Measurements from ENCODE around the gene ADGRA1.

Gene ADGRA1

DNA sequence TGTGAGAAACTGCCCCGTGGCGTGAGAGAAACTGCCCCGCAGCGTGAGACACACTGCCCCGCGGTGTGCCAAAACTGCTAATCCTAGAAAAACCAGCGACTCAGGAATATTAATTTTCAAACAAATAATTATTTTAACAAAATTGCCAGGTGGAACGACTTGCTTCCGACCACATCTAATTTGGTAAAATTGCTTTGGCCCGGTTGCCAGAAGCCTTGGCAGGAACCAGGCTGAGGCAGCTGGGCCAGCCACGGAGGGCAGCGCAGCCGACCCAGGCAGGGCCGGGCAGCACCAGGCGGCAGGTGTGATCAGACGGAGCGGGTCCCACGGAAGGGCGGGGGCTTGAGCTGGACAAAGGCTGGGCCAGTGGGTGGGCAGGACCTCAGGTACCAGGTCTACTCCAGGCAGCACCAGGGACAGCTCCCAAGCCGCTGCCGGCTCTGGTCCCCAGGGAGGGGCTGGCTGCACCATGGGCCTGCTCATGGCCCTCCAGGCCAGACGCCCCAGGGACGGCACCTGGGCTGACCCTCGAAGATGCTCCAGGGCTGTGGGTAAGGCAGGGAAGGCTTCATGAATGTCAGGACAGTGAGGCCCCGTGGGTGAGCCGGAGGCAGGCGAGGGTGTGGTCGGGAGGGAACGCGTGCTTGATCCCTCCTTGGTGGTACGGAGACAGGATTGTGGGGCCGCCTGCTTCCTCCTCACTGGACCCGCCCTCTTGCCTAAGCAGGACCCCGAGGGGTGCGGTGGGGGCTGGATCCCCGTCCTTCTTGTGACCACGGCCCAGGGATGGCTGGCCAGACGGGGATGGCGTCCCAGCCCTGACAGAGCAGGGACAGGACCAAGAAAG is 7.7 kb upstream of the ADGRA1 start:
- no peak for DNase-seq

DNA sequence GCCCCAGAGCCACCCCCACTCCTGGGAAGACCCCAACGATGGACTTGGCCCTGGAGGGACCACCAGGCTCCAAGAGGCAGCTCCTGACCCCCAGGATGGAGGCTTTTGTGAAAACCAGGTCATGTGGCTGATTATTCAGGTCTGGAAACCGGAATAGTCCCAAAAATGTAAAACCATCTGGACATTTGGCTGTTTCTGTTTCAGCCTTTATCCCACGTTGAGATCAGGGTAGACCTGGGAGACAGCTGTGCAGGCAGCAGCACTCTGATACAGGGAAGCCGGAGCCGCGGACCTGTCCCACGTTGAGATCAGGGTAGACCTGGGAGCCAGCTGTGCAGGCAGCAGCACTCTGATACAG is 7.1 kb upstream of the ADGRA1 start:
- no peak for DNase-seq

DNA sequence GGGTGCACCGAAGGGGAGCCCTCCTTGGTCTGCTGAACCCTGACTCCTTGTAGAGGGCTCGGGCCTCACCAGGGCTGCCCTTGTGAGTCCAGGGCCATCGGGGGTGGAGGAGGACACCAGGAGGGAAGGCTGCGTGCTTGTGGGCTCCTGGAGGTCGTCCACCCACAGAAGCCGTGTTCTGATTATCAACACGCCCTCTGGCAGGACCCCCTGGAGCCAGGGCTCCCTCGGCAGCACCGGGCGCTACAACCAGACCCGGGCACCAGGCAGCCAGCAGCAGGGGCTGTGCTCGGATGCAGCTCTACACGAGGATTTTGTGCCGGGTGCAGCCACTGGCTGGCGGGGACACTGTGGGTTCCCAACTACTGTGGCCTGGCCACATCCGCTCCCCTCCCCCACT is 6.1 kb upstream of the ADGRA1 start:
- no peak for DNase-seq

DNA sequence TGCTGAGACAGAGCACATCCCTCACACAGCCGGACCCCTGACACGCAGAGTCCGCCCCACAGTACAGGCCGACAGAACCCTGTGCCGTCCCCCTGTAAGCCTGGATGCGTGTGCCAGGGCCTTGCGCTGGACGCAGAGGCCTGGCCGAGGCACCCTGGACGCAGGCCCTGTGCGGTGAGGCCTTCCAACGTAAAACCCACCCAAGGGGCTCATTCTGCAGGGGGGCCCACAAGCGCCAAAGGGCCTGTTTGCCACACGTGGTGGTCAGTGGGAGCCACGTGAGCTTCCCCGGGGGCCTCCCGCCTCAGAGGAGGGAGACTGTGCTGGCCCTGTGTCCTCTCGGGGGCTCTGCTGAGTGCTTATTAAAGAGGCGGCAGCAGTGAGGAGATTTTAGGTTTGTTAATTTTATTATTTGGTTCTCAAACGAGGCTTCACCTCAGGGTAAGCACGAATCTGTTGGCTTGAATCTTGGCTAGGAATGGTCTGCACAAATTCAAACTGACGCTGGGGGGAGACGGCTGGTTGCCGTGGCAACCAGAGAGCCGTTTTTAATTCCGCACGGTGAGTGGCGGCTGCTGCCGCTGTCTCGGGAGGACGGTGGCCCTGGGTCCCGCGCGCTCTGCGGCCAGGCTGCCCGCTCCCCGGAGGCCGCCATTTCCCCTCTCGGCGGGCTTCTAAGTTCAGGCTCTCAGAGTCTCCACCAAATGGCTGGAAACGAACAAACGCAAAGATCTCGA is 4.9 kb upstream of the ADGRA1 start:
- no peak for DNase-seq

DNA sequence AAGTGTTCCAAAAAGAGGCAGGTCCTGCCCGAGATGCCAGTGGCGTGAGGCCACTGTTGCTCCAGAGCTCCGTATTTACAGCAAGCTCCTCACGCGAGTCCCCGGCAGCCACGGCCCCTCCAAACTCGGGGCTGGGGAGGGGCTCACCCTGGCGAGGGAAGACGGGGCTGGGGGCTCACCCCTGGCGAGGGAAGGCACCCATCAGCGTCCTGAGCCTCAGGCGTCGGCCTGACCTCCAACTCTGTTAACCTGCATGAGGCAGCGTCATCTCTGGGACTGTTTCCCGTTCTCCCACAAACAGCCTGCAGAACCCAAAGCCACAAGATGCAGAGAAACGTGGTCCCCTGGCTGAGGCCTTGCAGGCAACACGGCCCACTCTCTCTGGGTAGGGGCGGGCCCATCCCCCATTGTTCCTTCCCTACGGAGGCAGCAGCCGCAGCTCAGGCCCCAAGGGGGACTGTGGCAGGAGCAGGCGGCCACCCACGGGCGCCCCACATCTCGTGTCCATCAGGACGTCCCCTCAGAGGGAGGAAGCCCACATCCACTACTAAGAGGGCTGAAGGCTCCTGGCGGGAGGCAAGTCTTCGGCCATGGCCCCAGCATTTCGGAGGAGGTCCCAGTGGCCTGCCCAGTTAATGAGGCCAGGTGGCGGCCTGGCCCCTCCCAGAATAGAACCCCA is 4.2 kb upstream of the ADGRA1 start:
- no peak for DNase-seq

DNA sequence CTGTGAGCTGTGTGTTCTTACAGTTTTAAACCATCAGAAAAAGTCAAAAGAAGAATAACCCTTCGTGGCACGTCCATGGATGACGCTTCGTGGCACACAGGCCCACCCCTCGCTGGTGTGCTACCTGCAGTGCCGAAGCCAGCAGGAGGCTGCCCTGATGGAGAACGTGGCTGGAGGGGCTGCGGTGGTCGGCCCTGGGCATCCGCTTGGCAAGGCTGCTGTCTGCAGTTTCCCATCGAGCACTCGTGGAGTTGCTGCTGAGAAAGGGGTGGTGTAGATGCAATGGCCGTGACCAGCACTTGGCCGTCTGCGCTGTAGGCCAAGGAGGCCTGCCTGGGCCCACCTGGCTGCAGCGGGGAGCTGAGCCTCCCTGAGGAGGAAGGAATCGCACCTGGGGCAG is 3.2 kb upstream of the ADGRA1 start:
- DNase-seq: no peak

DNA sequence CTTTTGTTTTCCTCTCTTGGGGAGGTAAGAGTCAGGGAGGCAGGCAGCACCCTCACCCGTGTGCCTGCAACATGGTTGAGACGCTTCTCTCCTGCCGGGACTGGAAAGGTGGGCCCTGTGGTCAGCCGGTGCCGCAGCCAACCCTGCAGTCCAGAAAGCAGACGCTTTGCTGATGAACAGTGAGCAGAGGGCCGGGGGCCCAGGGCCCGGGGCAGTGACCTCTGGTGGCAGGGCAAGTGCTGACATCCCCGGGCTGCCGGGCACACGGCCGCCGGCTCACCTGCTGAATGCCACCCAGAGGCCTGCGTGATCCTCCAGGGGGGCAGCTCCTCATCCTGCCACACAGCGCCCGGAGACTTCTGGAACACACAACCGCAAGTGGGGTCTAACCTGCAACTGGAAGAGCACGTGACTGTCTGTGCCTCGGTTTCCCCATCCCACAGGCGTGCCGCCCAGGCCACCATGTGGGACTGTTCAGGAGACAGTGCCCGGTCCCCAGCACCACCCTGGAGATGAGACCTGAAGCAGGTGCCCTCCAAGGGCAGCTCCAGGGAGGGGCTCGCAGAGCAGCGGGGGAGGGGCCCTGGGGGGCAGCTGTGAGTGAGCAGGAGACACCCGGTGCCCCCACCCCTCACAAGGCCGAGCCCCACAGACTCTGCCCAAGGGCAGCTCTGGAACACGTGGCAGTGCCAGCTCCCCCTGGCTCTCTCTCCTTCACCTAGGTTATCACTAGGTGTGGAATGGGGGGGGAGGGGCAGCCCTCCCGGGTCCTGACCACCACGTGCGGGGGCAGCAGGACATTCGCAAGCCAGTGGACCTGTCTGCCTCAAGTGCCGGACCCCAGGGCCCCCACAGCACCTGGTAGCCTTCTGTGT is 2.2 kb upstream of the ADGRA1 start:
- no peak for DNase-seq

DNA sequence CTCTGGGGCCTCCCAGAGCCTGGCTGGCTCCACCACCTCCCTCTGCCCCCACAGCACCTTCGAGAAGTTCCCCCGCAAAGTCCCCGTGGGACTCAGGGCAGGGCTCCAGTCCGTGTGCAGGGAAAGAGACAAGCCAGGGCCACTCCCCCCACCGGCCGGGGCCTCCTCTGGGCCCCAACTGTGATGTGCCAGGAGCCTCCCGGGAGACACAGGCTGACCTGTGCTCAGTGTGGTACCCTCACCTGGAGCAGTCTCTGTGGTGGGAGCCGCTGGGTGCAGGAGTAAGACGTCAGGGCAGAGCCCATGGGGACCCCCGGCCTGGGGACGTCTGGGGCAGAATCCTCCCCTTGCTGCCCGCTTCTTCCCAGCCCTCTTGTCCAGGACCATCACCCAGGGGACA is 1.5 kb upstream of the ADGRA1 start:
- DNase-seq: no peak

DNA sequence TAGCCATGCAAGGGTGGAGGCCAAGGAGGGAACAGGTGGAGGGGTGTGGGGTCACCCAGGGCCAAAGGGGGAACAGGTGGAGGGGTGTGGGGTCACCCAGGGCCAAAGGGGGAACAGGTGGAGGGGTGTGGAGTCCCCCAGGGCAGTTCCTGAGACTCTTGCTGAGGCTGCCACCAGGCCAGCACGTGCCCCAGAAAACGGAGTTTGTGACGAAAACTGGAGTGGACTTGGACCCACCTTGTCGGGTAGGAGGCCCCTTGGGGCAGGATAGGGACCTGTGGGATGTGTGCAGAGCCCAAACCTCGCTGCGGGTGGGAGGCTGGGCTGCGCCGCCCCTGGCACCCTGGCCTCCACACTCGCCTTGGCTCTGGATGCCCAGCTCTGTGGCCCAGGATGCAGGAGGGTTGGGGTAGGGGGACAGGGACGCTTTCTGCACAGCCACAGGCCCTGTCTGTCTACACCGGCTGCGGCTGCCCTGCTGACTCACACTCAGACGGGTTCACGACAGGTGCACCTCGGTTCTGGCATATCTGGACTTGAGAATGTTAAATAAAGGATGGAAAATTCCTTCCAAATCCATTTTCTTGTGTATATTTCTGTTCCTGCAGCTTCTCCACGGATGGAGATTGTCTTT is 562 bp upstream of the ADGRA1 start:
- no peak for DNase-seq

DNA sequence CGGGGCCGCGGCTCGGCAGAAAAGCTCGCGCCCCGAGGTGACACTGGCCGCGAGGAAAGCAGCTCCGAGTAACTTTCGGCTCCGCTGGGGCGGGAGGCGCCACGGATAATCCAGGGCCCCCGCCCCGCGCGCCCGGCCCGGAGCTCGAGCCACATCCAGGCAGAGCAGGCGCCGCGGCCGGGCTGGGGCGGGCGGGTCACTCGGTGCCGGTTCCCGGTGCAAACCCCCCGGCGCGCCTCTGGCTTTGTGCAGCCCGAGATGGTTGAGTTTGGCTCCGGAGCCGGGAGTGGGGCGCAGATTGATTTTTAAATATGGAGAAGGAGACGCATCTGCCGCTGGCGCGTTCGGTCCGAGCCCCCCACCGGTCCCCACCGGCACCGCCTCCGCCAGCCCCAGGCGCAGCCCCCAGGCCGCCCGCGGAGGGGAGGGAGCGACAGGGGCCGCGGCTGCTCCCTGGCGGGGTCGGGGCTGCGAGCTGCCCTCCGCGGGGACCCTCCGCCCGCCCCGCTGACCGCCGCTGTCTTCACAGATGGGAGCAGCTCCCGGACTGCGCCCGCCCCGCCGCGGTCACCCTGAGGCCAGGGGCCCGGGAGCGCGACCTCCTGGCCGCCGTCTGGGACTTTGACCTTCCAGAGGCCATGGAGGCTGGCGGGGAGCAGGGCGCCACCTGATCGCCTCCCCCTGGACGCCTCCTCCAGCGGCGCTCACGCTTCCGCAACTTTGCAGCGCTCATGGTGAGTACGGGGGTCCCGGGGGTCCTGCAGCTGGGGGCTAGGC is 643 bp downstream of the ADGRA1 start:
- DNase-seq: no peak

DNA sequence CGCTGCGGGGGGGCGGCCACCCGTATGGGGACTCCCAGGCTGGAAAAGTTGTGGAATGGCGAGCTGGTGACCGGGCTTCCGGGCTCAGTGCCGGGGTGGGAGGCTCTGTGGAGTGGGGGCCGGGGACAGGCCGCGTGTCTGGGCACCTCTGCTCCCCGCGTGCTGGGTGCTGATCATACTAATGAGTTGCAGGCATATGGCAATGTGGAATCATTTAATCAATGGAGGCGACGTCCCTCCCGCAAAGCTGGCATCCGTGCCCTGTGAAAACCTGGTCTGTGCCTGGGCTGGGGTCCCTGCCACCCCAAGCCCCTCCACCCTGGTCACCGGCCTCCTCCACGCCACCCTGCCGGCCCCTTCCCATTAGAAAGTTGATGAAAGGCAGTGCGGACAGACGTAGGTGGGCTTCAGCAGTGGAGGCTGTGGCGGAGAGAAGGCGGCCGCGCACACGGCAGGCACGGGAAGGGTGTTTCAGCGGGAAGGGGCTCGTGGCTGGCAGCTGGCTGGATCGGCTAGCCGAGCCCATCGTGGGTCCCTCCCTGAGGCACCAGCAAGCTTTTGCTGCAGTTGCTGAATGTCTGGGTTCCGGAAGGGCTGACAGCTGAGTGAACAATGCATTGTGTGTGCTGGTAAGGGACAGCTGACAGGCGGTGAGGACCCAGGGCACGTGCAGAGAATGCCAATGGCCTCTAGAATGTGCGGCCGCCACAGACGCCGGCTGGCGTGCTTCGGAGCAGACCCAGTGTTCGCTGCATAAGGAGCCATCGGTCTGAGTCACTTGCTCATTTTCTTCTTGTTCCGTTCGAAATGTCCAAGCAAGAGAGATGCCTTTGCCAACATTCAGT is 1.5 kb downstream of the ADGRA1 start:
- DNase-seq: no peak

DNA sequence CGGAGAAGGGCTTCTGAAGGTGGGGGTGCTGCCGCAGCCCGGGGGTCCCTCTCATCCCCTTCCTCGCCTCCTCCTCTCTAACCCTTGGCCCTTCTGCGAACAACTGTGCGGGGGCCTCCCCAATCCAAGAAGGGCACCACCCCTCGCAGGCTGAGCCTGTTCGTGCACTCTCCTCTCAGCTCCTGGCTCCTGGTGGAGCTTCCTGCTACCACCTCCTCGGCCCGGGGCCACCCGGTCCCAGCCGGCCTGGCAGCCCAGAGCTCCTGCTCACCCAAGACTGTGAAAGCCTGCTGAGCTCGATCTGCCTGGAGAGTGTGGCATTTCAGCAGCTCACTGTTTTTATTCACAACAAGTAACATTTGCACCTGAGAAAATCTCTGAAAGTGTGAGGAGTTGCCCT is 2.4 kb downstream of the ADGRA1 start:
- no peak for DNase-seq

DNA sequence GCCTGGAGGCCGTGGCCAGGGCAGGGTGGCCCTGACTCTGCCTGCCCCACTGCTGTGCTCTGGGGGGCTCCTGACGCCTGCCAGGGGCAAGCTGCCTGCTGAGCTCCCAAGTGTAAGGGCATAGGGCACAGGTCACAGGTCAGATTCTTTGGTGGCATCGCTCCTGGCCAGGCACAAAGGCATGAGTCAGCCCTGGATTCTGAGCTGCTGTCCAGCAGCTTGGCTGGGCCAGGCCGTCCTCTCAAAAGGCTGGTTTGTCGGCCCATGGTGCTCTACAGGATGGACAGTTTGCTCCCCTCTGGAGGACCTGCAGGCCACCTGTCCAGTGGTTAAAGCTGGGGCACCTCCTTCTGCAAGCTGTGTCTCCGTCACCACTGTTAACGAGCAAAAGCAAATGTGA is 2.9 kb downstream of the ADGRA1 start:
- DNase-seq: no peak

DNA sequence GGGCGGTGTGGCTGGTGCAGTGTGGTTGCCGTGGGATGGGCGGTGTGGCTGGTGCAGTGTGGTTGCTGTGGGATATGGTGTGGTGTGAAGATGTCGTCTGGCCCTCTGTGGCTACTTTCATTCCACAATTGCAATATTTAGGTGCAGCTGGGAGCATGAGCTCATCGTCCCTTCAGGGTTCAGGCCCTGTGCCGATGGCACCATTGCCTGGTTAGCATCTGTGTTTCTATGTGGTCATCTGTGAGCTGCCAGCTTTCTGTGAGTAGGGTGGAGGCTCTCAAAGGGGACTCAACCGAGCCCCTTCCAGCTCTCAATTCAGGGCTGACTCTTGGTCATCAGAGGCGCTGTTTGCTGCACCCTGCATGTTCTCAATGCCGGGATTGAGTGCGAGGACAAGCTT is 3.6 kb downstream of the ADGRA1 start:
- no peak for DNase-seq

DNA sequence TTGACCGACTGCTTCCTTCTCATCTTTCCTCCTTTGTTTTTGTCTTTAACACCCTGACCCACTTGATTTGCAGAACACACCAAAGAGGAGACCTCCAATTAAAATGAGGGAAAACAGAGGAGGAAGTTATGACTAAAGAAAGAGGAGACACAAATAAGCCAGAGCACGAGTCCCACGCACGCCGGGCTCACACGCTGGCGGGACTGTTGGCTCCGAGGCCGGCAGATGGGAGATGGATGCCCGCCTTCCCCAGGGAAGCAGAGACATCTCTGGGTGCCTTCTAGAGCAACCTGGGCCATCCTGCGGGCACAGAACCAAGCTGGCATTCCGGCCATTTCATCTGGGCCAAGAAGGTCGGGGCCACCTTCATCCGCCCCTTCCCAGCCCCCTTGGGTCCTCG is 5.6 kb downstream of the ADGRA1 start:
- no peak for DNase-seq

DNA sequence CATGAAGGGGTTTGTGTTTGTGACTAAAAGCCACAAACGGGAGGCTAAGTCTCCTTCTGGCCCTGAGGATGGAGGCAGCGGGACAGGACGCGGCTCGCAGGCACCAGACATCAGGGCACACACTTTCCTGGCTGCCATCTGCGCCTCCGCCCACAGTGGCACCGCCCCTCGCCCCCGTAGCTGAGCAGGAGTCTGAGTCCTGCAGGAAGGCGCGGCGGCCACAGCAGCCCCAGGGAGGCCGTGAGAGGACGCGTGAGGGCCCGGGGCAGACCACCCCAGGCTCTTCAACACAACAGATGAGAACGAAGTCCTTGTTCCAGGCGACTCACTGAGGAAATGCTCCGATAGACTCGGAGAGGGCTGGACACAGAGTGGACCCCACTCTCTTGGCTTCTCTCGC is 6.6 kb downstream of the ADGRA1 start:
- no peak for DNase-seq

DNA sequence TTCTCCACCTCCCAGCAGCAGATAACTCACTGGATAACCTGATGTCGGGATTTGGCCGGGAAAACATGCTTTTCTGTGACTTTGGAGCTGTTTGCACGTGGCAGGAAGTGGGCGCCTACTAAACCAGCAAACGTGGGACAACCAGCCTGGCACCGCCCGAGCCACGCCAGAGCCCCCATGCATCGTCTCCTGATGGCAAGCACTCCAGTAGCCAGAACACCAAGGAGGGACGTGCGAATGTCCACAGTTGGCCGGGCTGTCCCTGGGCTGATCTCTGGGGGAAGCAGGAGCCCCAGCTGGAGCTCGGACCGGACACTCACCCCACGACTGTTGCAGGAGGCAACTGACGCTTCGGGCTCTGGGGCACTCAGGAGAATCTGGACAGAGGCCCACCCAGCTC is 7.1 kb downstream of the ADGRA1 start:
- DNase-seq: no peak

DNA sequence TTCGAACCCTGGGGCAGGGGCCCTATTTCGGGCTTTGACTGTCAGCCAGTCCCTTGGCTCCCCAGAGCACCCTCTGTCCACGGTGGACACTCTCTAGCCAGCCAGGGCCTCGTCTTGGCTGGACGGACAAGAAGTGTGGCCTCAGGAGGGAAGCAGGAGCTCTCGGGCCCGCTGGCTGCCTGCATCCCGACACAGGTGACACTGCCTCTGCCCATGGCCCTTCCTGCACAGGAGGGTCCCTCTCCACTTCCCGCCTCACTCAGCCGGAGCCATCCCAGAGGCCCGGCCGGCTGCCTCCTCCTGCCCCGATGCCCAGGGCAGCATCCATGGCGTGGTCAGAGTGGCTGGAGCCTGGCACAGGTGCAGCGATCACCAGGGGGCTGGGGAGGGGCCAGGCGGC is 7.9 kb downstream of the ADGRA1 start:
- DNase-seq: no peak

DNA sequence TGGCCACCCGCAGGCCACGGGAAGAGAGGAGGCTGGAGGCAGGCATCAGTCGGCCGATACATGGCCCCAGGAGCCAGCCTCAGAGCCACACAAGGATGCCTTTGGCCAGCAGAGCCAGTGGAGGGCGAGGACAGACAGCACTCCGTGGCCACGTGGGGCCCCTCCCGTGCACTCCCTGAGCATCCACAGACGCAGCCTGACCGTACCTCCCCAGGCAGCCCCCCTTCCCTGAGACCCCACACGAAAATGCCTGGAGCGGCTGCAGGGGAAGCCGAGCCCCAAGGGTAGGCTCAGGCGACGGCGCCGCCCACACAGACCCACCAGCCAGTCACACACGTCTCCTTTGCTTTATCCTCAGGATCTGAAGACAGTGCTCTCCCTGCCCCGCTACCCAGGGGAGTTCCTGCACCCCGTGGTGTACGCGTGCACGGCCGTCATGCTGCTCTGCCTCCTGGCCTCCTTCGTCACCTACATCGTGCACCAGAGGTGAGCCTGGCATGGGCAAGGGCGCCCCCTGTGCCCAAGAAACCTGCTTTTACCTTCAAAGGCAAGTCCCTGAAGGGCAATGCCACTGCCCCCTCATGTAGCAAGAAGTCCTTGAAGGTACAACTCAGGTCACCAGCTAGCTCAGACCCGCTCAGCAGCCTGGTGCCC is 9.0 kb downstream of the ADGRA1 start:
- DNase-seq: no peak

DNA sequence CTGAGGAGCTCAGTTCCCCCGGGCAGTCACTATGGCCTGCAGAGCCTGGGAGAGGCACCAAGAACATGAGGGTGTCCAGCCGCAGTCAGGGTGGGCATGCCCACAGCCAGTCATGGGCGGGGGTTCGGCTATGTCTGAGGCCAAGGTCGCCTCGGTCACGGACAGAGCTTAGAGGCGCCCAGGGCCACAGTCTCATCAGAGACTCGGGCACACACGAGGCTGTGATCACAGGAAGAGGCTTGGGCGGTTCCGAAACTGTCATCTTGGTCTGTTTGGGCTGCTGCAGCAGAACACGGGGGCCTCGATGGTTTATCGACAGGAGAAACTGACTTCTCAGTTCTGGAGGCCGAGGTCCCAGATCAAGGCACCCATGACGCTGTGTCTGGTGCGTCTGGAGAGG is 9.7 kb downstream of the ADGRA1 start:
- DNase-seq: no peak
